Cardiac septum (tissue), 1 donor: Measurements from ENCODE around the gene DCP1B. TPM values are rescaled to one million over a fixed set of nuclear protein-coding genes. Genes with fewer than 3 reads are reported as not detected.

ENCODE experiments used
- DNase-seq: peaks from one replicate; pipeline ENCODE4 v3.0.0-alpha.2; 2020; ENCODE audit warnings: low spot score
- intact Hi-C: fragments of 100-400 bp; cut with DNase I; formaldehyde crosslinking; loops from one replicate; pipeline ENCODE4 v1.14.0; 2022
- total RNA-seq: library from RNA; stranded (reverse); fragmentation: NEBNext Ultra II Directional; extraction: Animal tissue kit (Norgen Biotek cat#: 25700); gene quantifications from one replicate; pipeline ENCODE4 v1.2.1, GENCODE V29; 2021
- donor health status: DM: no; HTN: no; CAD: no.

The DCP1B gene
- total RNA-seq, 1 donor from 2014 or later, result 2.1 TPM

DNA sequence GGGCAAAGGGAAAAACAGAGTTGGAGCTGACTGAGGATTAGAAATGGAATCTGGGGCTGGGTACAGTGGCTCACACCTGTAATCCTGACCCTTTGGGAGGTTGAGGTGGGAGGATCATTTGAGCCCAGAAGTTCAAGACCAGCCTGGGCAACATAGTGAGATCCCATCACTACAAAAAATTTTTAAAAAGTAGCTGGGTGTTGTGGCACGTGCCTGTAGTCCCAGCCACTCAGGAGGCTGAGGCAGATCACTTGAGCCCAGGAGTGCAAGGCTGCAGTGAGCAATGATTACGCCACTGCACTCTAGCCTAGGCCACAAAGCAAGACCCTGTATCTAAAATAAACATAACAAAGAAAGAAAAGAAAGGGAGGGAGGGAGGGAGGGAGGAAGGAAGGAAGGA lies 14.9 kb upstream of the DCP1B start:
- intact Hi-C loops, result no loop called here
- DNase-seq, result no peak

DNA sequence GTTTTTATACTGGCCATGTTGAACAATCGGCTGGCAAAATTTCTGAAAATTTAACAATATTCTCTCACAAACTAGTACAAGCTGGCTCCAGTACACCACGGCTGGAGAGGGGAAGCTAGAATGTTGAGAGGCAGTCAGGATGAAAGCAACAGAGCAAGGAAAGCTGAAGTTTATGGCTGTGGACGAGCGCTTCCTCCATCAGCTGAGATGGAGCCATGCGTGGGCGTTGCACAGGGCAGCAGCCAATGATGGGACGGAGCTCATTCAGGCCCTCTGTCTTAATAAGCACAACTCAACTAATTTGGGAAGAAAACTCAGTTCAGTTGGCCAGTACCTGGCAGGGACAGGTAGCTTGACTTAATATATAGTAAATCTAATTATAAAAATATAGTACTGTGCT lies 14.1 kb upstream of the DCP1B start:
- intact Hi-C loops, result no loop called here
- no peak for DNase-seq

DNA sequence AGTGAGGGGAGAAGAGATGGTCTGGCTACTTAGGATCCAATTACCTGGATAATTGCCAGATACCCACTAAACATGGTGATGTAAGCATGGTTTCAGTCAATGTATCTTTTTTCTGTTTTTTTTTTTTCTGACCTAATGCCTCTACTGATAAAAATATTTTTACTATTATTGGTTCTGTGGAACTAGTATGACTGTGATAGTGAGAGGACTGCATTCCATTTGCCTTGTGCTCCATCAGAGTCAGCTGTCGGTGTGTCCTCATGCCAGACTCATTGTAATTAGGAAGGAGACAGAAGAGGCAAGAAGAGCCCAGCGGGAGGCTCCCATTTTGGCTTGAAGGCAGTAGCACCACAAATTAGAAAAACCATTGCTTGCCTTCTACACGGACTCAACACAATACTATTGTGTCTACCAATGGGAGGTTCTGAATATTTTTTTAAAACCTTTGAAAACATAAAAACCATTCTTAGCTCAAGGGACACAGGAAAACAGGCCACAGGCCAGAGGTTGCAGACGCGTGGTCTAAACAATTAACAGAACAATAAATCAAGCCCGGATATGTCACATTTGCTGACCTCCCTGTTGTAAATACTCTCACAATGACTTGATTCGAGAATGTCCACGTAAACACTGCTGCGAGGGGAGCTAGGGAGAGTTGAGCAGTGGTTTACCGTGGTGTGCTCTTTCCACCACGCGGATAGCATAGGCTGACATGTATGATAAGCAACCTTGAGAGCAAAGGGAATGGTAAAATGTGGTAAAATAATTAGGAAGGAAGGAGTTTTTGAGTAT lies 13.5 kb upstream of the DCP1B start:
- no peak for DNase-seq
- intact Hi-C loops, result no loop called here

DNA sequence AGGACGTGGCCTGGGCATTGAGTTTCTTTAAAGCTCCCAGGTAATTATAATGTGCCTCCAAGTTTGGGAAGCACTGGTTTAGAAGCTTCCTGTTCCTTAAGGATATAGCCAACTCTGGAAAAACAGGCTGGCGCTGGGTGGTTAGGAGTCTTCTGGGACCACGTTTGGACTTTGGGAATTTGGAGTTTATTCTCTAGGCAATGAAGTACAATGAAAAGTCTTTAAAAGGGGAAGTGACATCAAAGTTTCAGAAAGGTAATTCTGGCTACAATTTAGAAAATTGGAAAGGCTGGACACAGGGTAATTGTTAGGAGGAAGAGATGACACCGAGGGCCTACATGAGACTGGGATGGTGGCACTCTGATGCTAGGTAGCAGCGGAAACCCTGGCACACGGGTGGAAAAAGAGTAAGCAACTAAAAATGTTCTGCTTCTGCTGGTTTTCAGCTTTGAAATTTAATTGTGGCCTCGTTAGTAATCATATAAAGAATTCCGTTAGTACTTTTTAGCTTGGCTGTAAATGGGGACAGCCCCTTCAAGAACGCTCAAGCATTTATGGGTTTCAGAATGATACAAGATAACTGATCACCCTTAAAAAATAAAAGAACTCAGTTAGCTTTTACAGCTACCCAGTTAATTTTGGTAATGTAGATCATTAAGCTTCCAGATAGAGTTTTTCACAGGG lies 12.7 kb upstream of the DCP1B start:
- intact Hi-C loops, result no loop called here
- no peak for DNase-seq

DNA sequence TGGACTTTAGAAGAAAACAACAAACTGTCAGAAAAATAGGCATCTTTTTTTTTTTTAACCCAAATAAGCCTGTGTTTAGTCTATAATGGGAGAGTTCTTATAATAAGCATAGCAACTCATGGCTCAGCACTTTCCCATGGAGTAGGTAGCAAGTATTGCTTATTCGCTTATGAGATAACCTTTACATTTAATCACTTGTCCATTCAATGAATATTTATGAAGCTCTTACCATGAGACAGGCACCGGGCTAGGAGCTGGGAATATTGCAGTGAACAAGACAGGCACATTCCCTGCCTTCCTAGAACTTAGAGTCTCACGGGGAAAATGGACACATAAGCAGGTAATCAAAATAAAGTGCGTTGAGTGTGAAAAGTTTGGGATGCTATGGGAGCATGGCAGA lies 10.0 kb upstream of the DCP1B start:
- intact Hi-C loops, result no loop called here
- DNase-seq, result no peak

DNA sequence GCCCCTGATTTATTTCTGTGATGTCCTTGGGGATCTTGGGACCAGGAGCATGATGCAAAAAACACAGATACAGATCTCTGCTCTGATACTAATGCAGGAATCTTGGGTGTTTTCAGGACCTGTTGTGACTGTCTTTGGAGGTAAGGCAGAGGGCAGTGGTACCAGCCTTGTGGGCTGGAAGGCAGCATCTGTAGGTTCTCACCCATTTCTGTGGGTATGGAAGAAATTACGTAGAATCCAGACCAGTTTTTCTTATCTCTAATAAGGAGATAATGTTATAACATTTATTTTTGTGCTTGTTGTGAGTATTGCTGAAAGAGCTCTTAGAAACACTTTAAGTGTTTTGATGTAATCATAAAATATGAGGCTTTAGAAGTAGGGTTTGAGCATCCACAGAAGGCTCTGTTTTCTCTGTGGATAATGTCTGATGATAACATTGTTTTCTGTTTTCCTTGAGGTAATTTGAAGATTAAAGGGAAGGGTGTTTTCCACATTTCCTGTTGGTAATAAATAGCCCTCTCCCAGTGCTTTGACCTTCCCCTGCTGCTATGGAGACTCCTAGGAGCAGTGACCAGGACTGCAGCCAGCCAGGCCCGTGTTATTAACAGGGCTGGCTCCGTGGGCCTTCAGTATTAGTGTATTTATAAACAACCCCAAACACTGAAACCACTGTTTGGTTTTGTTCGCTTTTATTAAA lies 9.4 kb upstream of the DCP1B start:
- intact Hi-C loops, result no loop called here
- DNase-seq, result no peak

DNA sequence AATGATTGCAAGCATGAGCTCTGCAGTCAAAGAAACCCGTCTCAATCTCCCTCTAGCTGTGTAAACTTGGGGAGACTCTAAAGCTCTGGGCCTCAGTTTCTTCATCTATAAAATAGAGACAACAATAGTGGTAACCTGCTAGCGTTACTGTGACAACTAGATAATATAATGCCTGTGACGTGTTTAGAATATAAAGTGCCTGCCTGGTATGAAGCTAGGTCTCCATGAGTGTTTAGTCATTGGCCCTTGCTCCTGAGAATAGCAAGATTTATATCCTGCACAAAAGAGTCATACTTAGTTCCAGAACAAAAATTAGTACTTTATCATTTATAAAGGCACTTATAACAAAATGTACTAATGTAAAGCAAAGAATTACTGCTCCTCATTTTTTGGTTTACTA lies 8.8 kb upstream of the DCP1B start:
- intact Hi-C loops, result no loop called here
- no peak for DNase-seq

DNA sequence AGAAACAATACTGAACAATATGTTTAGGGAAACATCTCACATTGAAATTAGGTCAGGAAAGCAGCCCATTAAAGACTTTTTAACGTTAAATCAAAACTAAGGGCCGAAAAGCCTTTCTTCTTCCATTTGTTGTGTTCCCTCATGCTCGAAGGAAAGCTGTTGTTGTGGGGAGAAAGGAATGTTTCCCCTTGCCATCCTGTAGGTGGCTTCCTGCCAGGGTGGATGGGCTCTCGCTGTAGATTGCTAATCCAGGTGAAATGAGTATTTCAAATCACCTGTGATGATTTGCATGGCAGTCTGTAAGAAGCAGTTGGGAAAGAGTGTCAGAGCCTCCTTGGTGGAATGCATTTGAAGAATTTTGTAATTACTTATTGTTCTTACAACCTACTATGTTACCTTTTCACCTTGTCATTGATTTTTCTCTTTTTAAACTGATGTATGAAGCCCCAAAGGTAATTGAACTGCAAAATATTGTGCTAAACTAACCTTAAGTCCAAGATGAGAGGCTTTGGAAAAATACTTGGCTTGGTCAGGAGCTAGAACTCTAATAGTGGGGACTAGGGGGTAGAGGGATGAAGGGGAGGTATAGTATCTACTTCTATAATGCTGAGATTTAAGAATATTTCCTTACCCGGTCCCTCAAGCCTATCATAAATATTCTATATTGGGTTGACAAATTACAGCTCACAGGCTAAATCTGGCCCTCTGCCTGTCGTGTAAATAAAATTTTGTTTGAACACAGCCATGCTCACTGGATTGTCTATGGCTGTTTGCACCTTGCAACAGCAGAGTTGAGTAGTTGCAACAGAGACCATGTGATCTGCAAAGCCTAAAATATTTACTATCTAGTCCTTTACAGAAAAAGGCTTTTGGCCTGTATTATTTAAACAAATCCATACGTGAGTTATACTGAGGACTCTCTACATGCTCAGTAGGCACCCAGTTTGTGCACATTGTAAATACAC lies 7.7 kb upstream of the DCP1B start:
- intact Hi-C loops, result no loop called here
- DNase-seq, result no peak

DNA sequence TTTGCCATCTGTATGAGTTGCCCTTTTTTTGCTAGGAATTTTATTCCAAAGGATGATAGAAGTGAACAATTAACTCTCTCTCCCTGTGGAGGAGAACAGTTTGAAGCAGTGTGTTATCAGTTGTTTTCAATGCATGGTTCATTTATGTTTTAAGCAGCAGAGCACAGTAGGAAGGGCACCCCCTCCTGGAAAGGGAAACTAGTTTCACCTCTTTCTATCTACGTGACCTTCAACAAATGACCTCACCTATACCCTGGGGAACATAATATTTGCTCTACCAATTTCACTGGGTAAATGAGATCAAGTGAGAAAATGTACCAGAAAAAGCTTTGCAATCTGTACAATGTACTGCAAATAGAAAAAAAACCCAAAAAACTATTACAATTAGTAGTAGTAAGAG lies 5.4 kb upstream of the DCP1B start:
- no peak for DNase-seq
- intact Hi-C loops, result no loop called here

DNA sequence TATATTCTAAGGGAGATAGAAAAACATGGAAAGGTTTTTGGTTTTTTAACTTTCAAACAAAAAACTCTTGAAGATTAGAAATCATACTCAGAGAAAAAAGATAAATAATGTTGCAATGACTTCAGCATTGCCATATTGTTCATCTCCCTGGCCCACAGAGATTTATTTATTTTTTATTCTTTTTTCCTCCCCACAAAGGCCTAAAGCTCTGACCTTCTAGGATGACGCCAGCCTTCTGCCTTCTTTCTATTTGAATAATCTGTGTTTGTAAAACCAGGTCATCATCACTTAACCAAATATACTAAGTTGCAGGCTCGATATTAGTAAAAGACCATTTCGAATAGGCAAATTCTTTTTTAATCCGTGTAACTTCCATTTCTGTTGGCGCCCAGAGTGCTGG lies 4.4 kb upstream of the DCP1B start:
- no peak for DNase-seq
- intact Hi-C loops, result no loop called here

DNA sequence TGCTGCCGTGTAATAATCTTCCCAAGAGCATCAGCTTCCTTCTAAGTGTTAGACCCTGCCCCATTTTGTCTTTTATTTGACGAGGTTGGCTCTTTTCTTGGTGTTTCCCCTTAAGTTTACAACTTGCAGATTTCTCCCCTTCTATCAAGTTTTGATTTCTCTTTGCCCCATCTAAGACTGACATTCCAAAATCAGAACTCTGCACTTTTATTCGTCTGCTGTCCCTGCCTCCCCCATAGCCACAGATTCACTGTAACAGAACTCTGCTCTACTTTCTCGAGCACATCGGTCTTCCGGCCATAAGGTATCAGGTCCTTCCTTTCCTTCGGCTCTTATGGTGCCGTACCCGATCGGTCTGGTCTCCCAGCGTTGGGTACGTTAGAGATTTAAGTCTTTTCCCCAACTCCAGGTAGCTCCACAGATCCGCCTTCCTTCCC lies 563 bp downstream of the DCP1B start:
- no peak for DNase-seq
- intact Hi-C loops, result no loop called here

DNA sequence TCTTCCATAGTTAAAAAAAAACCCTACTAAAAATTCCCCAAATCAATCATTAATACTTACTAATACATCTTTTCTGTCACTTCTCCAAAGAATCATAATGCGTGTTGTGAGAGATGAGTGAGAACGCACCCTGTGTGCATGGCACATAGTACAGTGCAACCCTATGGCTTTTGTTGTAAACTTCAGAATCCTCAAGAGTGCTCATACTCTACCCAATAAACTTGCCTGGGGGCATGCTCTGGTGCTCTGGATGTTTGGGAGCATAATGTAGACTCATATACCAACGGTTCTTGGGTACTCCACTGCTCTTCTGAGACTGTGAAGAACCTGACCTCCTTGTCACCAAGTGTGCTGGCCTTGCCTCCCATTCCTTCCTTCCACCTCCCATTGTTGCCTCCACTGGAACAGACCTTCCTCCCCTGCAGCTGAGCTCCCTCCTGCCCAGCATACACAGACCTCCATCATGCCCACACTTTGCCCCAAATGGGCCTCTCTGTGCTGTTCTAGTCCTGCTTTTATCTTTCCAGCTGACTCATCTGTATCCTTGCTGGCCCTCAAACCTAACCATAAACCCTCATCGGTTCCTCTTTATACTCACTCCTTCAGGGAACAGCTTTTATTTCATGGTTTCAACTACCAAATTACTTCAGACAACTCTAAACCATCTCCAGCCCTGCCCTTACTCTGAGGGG lies 8.9 kb downstream of the DCP1B start:
- DNase-seq, result no peak
- intact Hi-C loops, result no loop called here

DNA sequence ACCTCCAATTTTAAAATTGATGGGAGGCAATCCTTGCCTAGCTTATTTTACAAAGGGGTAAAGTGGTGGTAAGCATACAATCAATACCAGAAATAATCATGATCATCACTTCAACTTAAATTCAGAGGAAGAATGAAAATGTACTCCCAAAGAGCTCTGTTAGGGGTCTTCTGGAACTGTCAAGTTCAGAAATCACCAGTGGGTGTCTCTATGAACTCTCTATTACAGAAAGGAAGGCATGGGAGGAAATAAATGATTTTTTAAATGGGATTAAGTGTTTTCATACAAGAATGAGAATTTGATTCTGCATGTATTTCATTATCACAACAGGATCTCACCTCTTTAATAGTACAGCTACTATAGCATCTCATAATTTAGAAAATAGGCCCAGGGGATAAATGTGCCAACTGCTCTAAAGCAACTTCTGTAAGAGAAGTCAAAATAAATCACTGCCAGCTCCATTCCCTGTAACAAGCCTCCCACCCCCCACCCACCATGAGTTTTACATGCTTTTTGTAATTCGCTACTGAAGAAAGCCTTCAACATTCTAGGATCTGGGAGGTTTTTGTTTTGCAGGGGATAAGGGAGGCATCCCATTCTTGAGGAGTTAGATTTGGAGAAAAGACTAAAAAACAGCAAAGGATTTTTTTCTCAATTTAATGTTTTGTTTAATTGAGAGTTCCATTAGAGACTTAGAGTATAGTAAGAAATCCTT lies 9.7 kb downstream of the DCP1B start:
- intact Hi-C loops, result loop anchor here (5.0 kb wide), 1 partner anchor 38 kb away; no protein-coding TSS in a partner anchor
- DNase-seq, result no peak

DNA sequence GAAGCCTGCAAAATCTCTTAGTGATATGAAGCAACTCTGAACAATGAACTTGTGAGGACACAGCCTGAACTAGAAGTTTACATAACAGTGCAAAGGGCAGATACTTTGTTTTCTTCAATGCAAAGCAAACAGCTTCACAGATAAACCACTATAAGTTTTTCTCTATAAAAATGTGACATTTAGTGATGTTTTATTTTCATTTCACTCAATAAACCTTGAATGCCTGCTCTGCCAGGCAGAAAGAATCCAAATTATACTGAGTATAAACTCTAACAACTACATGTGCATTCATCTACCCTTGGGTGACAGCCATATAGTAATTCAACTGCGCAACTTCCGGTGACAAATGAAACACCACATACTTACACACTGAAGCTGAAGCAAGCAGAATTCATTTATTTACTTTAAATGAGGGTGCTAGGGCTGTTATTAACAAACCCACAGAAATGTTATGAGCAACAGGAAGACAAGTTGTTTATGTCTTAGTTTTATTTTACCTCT lies 10.3 kb downstream of the DCP1B start:
- DNase-seq, result no peak
- intact Hi-C loops, result loop anchor here (5.0 kb wide), 1 partner anchor 38 kb away; no protein-coding TSS in a partner anchor

DNA sequence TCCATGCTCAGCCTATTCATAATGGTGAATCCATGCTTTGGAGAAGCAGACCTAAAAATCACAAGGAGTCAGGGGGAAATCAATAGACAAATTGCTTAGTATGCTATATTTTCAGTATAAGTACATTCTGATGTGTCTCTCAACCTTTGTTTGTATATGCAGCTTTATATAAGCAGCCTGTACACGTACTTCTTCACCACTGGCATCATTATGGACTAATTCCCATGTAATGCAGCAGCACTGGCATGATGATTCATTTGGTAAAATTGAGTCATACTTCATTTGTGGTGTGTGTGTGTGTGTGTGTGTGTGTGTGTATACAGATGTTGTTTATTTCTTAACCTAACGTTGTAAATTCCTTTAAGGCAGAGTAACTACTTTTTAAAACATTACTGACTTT lies 10.9 kb downstream of the DCP1B start:
- DNase-seq, result no peak
- intact Hi-C loops, result loop anchor here (5.0 kb wide), 1 partner anchor 39 kb away; no protein-coding TSS in a partner anchor

DNA sequence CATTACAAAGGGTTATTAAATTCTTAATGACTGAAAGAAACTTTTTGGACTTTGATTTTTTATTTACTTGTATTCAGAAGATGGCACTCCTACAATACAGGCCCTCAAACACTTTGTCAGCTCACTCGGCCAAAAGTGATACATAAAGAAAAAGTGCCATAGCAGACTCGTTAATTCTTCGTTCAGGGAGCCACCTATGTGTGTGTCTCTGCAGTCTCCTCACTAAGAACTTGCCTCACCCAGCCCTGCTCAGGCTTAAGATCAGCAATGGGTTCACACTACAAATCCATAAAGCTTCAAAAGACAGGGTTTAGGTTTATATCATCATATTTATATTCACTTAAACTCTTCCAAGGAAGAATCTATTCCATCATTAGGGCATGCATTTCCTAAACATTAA lies 11.5 kb downstream of the DCP1B start:
- DNase-seq, result no peak
- intact Hi-C loops, result loop anchor here (5.0 kb wide), 1 partner anchor 40 kb away; no protein-coding TSS in a partner anchor

DNA sequence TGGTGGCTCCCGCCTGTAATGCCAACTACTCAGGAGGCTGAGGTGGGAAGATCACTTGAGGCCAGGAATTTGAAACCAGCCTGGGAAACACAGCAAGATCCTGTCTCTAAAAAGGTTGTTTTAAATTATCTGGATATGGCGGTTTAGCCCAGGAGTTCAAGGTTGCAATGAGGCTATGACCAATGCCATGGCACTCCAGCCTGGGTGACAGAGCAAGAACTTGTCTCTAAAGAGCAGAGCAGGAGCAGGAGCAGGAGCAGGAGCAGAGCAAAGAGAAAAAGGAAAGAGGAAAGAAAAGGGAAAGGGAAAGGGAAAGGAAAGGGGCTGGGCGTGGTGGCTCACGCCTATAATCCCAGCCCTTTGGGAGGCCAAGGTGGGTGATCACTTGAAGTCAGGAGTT lies 15.1 kb downstream of the DCP1B start:
- DNase-seq, result no peak
- intact Hi-C loops, result no loop called here

DNA sequence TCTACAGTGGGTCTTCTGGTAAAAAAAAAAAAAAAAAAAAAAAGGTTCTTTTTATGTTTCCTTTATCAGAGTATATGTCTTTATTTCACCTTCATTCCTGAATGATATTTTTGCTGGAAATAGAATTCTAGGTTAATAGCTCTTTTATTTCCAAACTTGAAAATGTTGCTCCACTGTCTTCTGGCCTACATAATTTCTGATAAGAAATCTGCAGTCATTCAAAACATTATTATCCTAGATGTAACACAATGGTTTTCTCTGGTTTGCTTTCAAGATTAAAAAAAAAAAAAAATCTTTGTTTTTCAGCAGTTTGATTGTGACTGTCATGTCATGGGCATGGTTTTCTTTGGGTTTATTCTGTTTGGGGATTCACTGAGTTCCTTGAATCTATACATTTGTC lies 19.5 kb downstream of the DCP1B start:
- DNase-seq, result no peak
- intact Hi-C loops, result no loop called here
